NOMO-1 (cell line): Measurements from ENCODE around the gene CCDC33.
A peak's percentile ranks its signal among the peaks of the same experiment; 100 is the strongest.

ENCODE experiments used
- DNase-seq, 2 experiments: peaks; one replicate each; lab custom pipeline; 2025; ENCODE audit not compliant: unreplicated experiment in 2 of 2; lab: John Stamatoyannopoulos, UW

CCDC33 gene

DNA sequence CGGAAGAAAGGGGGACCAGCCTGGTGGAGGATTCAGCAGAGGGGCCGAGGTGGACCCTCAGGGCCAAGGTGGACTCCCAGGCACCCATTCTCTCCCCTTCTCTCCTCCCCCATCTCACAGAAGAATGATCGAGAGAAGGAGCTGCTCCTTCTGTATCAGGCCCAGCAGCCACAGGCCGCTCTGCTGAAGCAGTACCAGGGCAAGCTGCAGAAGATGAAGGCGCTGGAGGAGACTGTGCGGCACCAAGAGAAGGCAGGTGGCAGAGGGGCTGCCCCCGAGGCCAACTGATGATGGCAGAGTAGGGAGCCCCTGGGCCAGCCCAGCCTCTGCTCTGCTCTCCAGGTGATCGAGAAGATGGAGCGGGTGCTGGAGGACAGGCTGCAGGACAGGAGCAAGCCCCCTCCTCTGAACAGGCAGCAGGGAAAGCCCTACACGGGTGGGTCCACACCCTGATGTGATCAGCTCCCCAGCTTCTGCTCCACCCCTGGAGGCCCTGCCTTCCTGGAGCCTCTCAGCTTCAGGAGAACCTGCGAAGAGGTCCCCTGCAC, 94.8 kb downstream of the CCDC33 start:
- DNase-seq, result no peak

DNA sequence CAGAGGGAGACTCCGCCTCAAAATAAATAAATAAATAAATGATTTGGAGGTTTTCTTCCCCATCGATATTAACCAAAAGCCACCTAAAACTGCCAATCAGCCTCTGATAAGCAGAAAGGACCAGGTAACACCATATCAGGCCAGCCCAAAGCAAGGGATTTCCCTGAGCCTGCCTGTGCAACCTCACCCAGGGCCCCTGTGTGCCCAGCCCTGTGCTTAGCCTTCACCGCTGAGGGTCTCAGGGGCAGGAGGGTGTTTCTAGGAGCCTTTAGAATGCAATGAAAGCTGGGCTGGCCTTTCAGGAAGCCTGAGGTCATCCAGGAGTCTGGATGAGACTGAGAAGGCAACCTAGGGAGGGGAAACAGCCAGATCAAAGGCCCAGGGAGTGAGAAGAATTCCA, 95.9 kb downstream of the CCDC33 start:
- no peak for DNase-seq

GRCh38 chr15:74332611-74333010, 96.5 kb downstream of the CCDC33 start:
- no peak for DNase-seq

DNA sequence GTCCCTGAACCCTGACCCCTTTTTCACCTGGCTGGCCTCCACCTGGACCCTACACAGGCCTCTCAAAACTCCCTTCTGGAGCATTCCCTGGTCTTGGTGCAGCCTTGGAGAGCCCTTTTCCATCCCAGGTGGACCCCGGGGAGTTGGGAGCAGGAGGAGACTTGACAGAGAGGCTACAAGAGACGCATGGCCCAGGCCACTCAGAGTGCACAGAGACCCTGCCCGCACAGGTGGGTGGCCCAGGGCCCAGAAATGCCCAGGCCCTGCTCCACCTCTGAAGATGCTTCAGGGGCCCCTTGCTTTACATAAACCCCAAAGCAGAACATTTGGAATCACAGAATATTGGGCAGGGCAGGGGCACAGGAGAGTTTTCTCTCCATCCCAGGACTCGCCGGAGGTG, 97.0 kb downstream of the CCDC33 start:
- DNase-seq, result no peak

- DNase-seq, result no peak
Observed at GRCh38 chr15:74333662-74334061, 97.5 kb downstream of the CCDC33 start.

- no peak for DNase-seq
Observed at GRCh38 chr15:74334127-74334526, 98.0 kb downstream of the CCDC33 start.

GRCh38 chr15:74335396-74335795, 99.3 kb downstream of the CCDC33 start:
- DNase-seq, result no peak

- peak in 1 of 2 experiments; percentile 30 for DNase-seq
Observed at GRCh38 chr15:74336061-74337005, 100.2 kb downstream of the CCDC33 start.

- DNase-seq, result no peak
Observed at GRCh38 chr15:74337146-74337545, 101.0 kb downstream of the CCDC33 start.

GRCh38 chr15:74337607-74338211, 101.6 kb downstream of the CCDC33 start:
- DNase-seq, result no peak

GRCh38 chr15:74338676-74339075, 102.5 kb downstream of the CCDC33 start:
- no peak for DNase-seq

- no peak for DNase-seq
Observed at GRCh38 chr15:74339371-74339770, 103.2 kb downstream of the CCDC33 start.

- peak; percentile 64 to 76 for DNase-seq
Observed at GRCh38 chr15:74340150-74340549, 104.0 kb downstream of the CCDC33 start.

DNA sequence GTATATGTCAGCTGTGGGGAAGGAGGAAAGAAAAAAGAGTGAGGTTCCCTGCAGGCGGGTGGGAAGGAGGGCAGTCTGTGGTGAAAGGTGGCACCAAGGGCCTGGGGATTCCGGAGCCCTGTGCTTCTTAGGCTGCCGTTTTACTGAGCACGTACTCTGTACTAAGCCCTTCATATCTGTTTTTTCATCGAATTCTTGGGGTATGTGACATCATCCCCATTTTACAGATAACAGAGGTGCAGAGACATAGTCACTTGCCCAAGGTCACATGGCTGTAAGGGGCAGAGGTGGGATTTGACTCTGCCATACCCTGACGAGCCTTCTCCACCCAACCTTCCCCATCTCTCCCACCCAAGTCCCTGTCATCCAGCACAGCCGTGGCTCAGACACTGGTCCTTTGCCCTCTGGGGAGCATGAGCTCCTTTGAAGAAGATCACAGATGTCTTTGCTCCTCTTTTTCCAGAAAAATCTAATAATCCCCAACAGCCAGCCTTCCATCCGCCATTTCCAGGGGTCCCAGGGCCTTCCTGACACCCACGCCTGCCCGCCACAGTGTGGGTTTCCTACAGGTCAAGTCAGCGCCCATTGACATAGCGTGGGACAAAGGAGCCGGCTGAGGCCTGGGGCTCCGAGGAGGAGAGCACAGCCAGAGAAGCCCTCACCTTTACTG, 107.1 kb downstream of the CCDC33 start:
- DNase-seq, result no peak

DNA sequence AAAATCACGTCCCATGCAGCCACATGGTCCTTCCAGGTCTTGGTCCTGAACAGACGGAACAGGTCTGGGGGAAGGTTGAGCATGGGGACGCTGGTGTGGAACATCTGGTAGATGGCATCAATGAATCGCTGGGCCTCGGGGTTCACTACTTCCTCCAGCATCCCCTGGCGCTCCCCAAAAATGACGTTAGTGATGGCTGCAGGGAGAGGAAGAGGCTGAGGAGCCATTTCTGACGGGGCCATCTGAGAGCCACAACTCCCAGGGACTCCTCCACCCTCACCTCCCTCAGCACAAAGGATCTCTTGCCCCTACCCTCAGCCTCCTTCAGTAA, 107.6 kb downstream of the CCDC33 start:
- DNase-seq, result no peak

- DNase-seq, result no peak
Observed at GRCh38 chr15:74345051-74345450, 108.9 kb downstream of the CCDC33 start.

GRCh38 chr15:74347757-74348250, 111.7 kb downstream of the CCDC33 start:
- DNase-seq, result no peak

GRCh38 chr15:74349241-74349778, 113.2 kb downstream of the CCDC33 start:
- no peak for DNase-seq

DNA sequence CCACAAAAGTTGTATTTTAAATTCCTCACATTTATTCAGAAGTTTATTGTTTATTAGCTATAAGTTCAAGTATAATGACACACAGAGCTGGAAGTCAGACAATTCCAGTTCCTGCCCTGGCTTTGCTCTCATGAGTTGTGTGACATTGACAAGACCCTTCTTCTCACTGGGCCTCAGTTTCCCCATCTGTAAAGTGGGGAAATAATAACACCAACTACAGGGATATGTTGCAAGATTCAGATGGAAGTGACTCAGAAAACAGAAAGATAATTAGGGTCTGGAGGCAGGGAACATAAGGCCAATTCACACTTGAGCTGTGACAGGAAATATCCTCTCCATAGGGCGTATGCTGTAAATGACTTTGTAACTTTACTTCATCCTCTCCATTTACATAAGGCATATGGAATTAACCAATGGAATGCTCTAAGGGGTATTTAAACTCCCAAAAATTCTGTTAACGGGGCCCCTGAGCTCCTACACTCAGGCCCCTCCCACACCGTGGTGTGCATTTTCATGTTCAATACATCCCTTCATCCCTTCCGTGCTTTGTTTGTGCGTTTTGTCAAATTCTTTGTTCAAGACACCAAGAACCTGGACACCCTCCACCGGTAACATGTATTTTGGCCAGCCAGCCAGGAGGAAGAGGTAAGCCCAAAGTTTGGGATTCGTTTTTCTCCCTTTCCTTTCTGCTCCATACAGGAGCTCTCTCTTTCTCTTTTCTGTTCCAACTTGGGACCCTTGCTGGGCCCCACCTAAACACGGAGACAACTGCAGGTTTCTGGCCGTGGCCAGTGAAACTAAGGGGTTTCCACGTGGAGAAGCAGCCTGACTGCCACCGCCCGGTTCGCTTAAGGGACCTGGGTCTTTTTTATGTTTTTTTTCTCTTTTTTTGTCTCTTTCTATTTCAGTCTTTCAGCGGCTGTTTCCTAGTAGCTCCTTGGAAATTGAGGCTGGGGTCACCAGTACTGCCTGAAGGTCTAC, 114.5 kb downstream of the CCDC33 start:
- DNase-seq, result no peak

DNA sequence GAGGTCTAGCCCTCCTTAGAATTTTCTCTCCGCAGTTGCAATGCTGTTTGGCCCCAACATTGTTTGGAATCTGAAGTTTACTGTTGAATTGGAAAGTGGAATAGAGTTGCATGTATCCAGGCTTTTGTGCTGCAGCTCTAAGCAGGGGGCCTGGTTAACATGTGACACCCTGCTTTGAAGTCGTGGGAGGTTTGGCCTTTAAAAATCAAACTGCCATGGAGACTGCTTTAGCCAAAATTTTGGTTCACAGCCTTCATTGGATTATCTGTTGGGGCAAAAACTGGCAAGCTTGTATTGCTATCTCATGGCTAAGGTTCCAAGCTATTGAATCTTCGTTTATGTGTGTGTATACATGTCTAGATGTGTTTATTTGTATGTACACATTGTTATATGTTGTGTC, 115.5 kb downstream of the CCDC33 start:
- no peak for DNase-seq
